ENCODE measurements around the gene PIEZO2.
"Not testable (repeated sequence)": the region's sequence is repeated elsewhere in the genome, so short reads cannot be mapped to it uniquely, and the experiment has no call there.

Gene PIEZO2

GRCh38 chr18:10660179-10660884, 489.0 kb downstream of the PIEZO2 start:
- peak; percentile 82 for DNase-seq

DNA sequence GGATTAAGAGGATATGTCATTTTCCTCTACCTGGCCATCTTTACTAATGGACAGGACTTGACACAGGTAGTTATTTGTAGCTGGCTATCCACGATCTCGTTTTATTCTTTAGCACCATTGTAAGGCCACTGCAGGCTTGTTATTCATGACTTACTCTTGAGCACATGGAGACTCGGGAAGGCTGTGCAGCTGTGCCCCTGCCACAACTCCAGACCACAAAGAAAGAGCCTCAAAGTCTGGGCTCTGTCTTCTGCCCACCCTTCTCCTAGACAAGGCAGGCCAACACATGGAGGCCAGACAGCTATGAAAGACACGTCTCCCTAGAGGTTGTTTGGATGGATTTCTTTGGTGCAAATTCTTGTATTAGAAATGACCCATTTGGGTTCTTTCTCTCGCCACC, 489.8 kb downstream of the PIEZO2 start:
- no peak for DNase-seq

DNA sequence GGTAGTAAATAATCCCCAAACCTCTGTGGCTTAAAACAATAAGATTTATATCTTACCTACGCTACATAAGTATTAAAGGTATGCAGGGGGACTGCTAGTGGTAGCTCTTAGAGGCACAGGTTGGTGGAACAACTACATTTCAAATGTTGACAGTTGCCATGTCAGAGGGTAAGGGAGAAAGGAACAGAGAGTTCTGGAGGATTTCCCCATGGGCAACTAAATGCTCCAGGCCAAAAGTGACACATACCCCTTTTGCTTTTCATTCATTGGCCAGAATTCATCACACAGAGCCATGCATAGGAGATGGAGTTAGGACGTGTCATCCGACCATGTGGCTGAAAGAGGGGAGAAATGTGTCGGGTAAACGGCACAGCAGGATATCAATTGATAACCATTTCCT, 490.4 kb downstream of the PIEZO2 start:
- DNase-seq, result no peak

DNA sequence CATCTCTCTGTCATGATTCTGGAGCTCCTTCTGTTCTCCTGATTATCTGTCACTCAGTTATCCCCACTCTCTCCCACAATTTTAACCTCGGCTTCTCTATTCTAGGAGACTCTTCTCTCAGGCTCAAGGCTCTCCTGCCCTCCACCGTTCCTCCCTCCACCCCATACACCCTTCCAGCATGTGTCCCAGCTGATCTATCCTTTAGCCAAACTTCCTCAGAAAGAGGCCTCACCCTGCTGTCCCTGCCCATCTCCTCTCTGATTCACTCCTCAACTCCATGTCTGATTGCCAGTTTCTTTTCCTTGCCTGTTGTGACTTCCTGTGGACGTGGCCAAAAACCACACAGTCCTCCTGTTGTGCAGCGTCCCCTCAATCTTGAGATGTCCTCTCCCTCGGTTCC, 505.4 kb downstream of the PIEZO2 start:
- DNase-seq, result not testable (repeated sequence)

GRCh38 chr18:10642915-10643524, 506.3 kb downstream of the PIEZO2 start:
- DNase-seq, result not testable (repeated sequence)

DNA sequence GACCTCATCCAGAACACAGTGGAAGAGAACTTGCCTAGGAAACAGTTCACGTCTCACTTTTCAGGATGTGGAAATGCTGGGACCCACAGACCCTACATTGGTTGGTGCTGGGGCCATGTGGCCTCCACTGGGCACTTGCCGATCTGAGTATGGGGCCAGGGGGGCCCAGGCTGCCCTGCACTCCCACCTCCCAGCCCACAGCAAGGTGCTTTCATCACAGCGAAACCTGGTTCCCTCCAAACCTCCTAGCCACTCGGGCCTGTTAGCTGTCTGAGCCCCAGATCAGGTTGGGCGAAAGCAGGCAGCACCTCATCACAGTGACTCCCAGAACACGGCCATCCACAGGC, 510.9 kb downstream of the PIEZO2 start:
- not testable (repeated sequence) for DNase-seq

DNA sequence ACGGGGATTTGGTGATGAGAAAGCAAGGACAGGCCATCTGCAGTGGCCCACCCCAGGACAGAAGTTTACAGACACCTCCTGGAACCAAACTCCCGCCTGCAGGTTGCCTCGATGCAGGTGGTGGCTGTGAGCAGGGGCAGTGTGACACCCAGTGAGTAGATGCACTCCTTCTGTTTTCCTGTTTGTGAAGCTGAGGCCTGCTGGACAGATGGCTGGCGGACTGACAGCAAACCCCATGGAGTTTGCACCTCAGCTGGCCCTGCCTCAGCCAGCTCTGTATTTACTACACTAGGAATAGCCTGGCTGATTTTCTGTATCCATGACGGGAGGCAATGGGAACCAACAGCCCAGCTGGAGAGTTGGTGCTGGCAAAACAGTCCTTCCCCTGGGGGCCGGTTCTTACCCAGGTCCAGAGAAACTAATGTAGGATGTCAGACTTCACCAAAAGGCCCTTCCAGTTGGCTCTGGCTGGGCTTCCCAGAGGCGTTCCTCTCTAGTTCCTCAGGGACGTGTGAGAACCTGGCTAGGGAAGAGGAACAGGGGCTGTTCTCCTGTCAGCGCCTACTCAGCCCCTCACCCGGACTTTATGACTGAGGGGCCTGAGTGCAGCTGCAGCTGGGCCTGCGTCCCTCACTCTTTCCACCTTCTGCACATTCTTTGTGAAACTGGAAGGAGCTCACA, 511.4 kb downstream of the PIEZO2 start:
- DNase-seq, result peak; percentile 38

DNA sequence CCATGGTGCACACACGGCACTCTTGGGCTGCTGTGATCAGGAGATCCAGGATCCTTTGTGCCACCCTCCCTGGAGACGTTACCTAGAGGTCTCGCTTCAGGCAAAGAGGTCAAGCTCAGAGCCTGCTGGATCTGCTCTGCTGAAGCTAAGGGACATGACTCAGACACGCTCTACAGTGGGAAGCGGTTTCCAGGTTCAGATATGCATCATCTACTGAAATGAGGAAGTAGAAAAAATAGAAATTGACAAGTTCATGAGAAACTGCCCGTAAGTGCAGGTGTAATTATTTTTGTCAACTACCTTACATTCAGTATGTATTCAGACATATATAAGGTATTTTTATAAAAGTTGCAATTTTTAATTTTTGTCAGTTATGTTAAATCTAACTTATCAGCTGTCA, 520.3 kb downstream of the PIEZO2 start:
- DNase-seq, result not testable (repeated sequence)

- not testable (repeated sequence) for DNase-seq
Measured at GRCh38 chr18:10626606-10627213, 522.7 kb downstream of the PIEZO2 start.

- DNase-seq, result not testable (repeated sequence)
Measured at GRCh38 chr18:10623606-10624005, 525.8 kb downstream of the PIEZO2 start.

GRCh38 chr18:10622982-10623381, 526.4 kb downstream of the PIEZO2 start:
- DNase-seq, result not testable (repeated sequence)

DNA sequence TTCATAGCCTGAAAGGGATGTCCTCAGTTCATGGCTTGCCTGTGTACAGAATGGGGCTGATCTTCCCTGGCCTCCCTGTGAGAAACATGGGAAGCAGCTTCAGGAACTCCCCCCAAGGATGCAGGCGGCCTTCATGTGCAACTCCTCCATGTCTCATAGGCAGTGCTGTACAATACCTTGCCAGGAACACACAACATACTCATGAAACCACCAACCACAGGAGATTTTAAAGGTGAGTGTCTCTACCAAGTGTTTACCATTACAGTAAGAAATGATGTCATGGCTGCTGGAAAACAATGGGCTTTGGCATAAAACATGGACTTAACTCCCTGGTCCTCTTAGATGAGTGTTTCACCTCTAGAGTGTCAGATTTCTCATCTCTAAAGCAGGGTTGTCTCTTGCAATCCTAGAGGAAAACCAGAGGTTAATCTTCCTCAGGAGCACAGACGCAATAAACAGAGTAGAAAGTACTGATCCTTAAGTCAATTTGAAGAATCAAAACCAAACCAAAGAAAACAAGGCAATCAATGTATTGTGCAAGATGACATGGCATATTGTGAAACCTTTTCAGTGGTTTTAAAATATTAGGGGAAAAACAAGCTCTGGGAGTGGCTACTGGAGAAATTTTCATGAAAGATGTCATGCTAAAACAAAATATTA, 528.6 kb downstream of the PIEZO2 start:
- DNase-seq, result not testable (repeated sequence)

Measured in right hindlimb (tissue), 1 donor.